BLaER1 treated with 17β-estradiol and CSF1 and Interleukin-3, amounts not matched to agents 10 nM and 100 nM (cell line): ENCODE data around the gene TSPAN10.
A peak's percentile ranks its signal among the peaks of the same experiment; 100 is the strongest.

Source experiments
- H3K27ac ChIP-seq, 11 experiments: shearing (Covaris generic); formaldehyde crosslinking; 2 replicates each; pipeline ENCODE4 v1.8.1; 2022
- H3K27me3 ChIP-seq, 11 experiments: shearing (Covaris generic); formaldehyde crosslinking; 2 replicates each; pipeline ENCODE4 v1.8.1; 2022
- H3K36me3 ChIP-seq, 11 experiments: shearing (Covaris generic); formaldehyde crosslinking; 2 replicates each; pipeline ENCODE4 v1.8.1; 2022
- H3K4me1 ChIP-seq, 10 experiments: shearing (Covaris generic); formaldehyde crosslinking; 2 replicates each; pipeline ENCODE4 v1.8.1; 2022
- H3K4me2 ChIP-seq, 11 experiments: shearing (Covaris generic); formaldehyde crosslinking; 2 replicates each; pipeline ENCODE4 v1.8.1; 2022
- H3K4me3 ChIP-seq, 10 experiments: shearing (Covaris generic); formaldehyde crosslinking; 2 replicates each; pipeline ENCODE4 v1.8.1; 2022
- H3K9ac ChIP-seq, 11 experiments: shearing (Covaris generic); formaldehyde crosslinking; 2 replicates each; pipeline ENCODE4 v1.8.1; 2022
- H3K9me3 ChIP-seq, 11 experiments: shearing (Covaris generic); formaldehyde crosslinking; replicated peaks in 1 of 11; 2 replicates each; pipeline ENCODE4 v1.8.1; 2022
- H4K20me1 ChIP-seq, 11 experiments: shearing (Covaris generic); formaldehyde crosslinking; 2 replicates each; pipeline ENCODE4 v1.8.1; 2022
- Cebpa-rat ChIP-seq, 11 experiments: shearing (Covaris generic); IDR thresholded peaks; 2 replicates each; pipeline ENCODE4 v1.8.1; 2022

TSPAN10 gene

GRCh38 chr17:81686614-81687013 is 49.6 kb downstream of the TSPAN10 start:
- peaks cover 72 to 94% (median 86%) of the 10 kb centered on the region in 11 experiments for H4K20me1 ChIP-seq
- TF ChIP-seq Cebpa-rat (IDR thresholded peaks at IDR 0.05) = no peak
- H3K4me2 ChIP-seq = no peak overlapping the region
- no peaks in the 10 kb centered on the region for H3K9me3 ChIP-seq
- peaks cover 63 to 72% (median 65%) of the 10 kb centered on the region in 11 experiments for H3K36me3 ChIP-seq
- peak overlapping the region in 9 of 11 experiments; percentile 95 to 98 (median 97); a peak in 11 of 22 replicates for H3K9ac ChIP-seq
- peaks cover 27 to 36% (median 31%) of the 10 kb centered on the region in 10 experiments for H3K4me1 ChIP-seq
- H3K27me3 ChIP-seq = no peaks in the 10 kb centered on the region
- no peak overlapping the region for H3K27ac ChIP-seq
- no peak overlapping the region for H3K4me3 ChIP-seq

- no peaks in the 10 kb centered on the region for H3K27me3 ChIP-seq
- H3K4me1 ChIP-seq = peaks cover 15 to 23% (median 18%) of the 10 kb centered on the region in 10 experiments
- H3K4me3 ChIP-seq = no peak overlapping the region
- peaks cover 76 to 82% (median 78%) of the 10 kb centered on the region in 11 experiments for H3K36me3 ChIP-seq
- no peak overlapping the region for H3K27ac ChIP-seq
- H3K9me3 ChIP-seq = no peaks in the 10 kb centered on the region
- H3K9ac ChIP-seq = peak overlapping the region in 4 of 11 experiments; percentile 24 to 96 (median 40); a peak in 3 of 22 replicates
- TF ChIP-seq Cebpa-rat (IDR thresholded peaks at IDR 0.05) = no peak
- H3K4me2 ChIP-seq = no peak overlapping the region
- peaks cover 71 to 94% (median 88%) of the 10 kb centered on the region in 11 experiments for H4K20me1 ChIP-seq
Observed at GRCh38 chr17:81687770-81688541, 51.0 kb downstream of the TSPAN10 start.

- no peaks in the 10 kb centered on the region for H3K9me3 ChIP-seq
- H3K9ac ChIP-seq = peak overlapping the region in 8 of 11 experiments; percentile 6 to 53 (median 34); a peak in 8 of 22 replicates
- H3K4me2 ChIP-seq = no peak overlapping the region
- H3K36me3 ChIP-seq = peaks cover 83 to 88% (median 84%) of the 10 kb centered on the region in 11 experiments
- H4K20me1 ChIP-seq = peaks cover 75 to 97% (median 95%) of the 10 kb centered on the region in 11 experiments
- peaks cover 15 to 23% (median 18%) of the 10 kb centered on the region in 10 experiments for H3K4me1 ChIP-seq
- no peak for TF ChIP-seq Cebpa-rat (IDR thresholded peaks at IDR 0.05)
- no peaks in the 10 kb centered on the region for H3K27me3 ChIP-seq
- H3K27ac ChIP-seq = no peak overlapping the region
- H3K4me3 ChIP-seq = no peak overlapping the region
Observed at GRCh38 chr17:81688616-81689015, 51.6 kb downstream of the TSPAN10 start.

- Histone ChIP-seq H3K27ac (no peak overlapping the region), H3K9ac (peak overlapping the region in 4 of 11 experiments; percentile 9 to 44 (median 32); a peak in 2 of 22 replicates), H3K36me3 (peaks cover 98 to 100% (median 99%) of the 10 kb centered on the region in 11 experiments), H4K20me1 (peaks cover 63 to 100% (median 100%) of the 10 kb centered on the region in 11 experiments), H3K4me3 (no peak overlapping the region), H3K4me2 (no peak overlapping the region), H3K4me1 (peaks cover 8 to 15% (median 11%) of the 10 kb centered on the region in 10 experiments), H3K27me3 (no peaks in the 10 kb centered on the region), H3K9me3 (no peaks in the 10 kb centered on the region)
- TF ChIP-seq Cebpa-rat (IDR thresholded peaks at IDR 0.05) = no peak
Observed at GRCh38 chr17:81690066-81690465, 53.1 kb downstream of the TSPAN10 start.

GRCh38 chr17:81690549-81690948 is 53.6 kb downstream of the TSPAN10 start:
- H3K27me3 ChIP-seq = no peaks in the 10 kb centered on the region
- no peak overlapping the region; a peak in 1 of 22 replicates for H3K9ac ChIP-seq
- H3K4me1 ChIP-seq = peaks cover 4 to 10% (median 7%) of the 10 kb centered on the region in 10 experiments
- no peak overlapping the region for H3K4me3 ChIP-seq
- TF ChIP-seq Cebpa-rat (IDR thresholded peaks at IDR 0.05) = no peak
- peaks cover 100% of the 10 kb centered on the region in 11 experiments for H3K36me3 ChIP-seq
- peaks cover 58 to 100% (median 100%) of the 10 kb centered on the region in 11 experiments for H4K20me1 ChIP-seq
- no peak overlapping the region for H3K4me2 ChIP-seq
- no peak overlapping the region for H3K27ac ChIP-seq
- no peaks in the 10 kb centered on the region for H3K9me3 ChIP-seq

- peaks cover 0 to 4% (median under 1%) of the 10 kb centered on the region in 10 experiments; a peak in 8 of 20 replicates for H3K4me1 ChIP-seq
- H3K4me3 ChIP-seq = no peak overlapping the region
- H4K20me1 ChIP-seq = peaks cover 52 to 100% (median 100%) of the 10 kb centered on the region in 11 experiments
- no peak overlapping the region for H3K4me2 ChIP-seq
- no peaks in the 10 kb centered on the region for H3K27me3 ChIP-seq
- TF ChIP-seq Cebpa-rat (IDR thresholded peaks at IDR 0.05) = no peak
- H3K9me3 ChIP-seq = no peaks in the 10 kb centered on the region
- H3K27ac ChIP-seq = no peak overlapping the region
- peaks cover 100% of the 10 kb centered on the region in 11 experiments for H3K36me3 ChIP-seq
- no peak overlapping the region for H3K9ac ChIP-seq
Observed at GRCh38 chr17:81691196-81691595, 54.2 kb downstream of the TSPAN10 start.

GRCh38 chr17:81691608-81692007 is 54.6 kb downstream of the TSPAN10 start:
- Histone ChIP-seq H3K4me3 (no peak overlapping the region), H4K20me1 (peaks cover 52 to 100% (median 100%) of the 10 kb centered on the region in 11 experiments), H3K9me3 (no peaks in the 10 kb centered on the region)

GRCh38 chr17:81693509-81694210 is 56.7 kb downstream of the TSPAN10 start:
- Histone ChIP-seq H3K27me3 (no peaks in the 10 kb centered on the region), H3K36me3 (peaks cover 100% of the 10 kb centered on the region in 11 experiments), H3K9ac (no peak overlapping the region), H4K20me1 (peaks cover 52 to 100% (median 100%) of the 10 kb centered on the region in 11 experiments), H3K4me3 (no peak overlapping the region), H3K9me3 (no peaks in the 10 kb centered on the region), H3K4me2 (no peak overlapping the region), H3K4me1 (no peaks in the 10 kb centered on the region), H3K27ac (no peak overlapping the region)
- no peak for TF ChIP-seq Cebpa-rat (IDR thresholded peaks at IDR 0.05)

More at GRCh38 chr17:81691608-81692007, 54.6 kb downstream of the TSPAN10 start:
- Histone ChIP-seq H3K4me1 (no peaks in the 10 kb centered on the region; a peak in 1 of 20 replicates), H3K9ac (no peak overlapping the region), H3K4me2 (no peak overlapping the region), H3K36me3 (peaks cover 100% of the 10 kb centered on the region in 11 experiments), H3K27ac (no peak overlapping the region), H3K27me3 (no peaks in the 10 kb centered on the region)
- no peak for TF ChIP-seq Cebpa-rat (IDR thresholded peaks at IDR 0.05)

GRCh38 chr17:81694810-81695209 is 57.8 kb downstream of the TSPAN10 start:
- Histone ChIP-seq H3K9ac (0 out of 22 replicates have a peak overlapping the region, but pooled peaks of 1 of the 11 experiments have one; percentile 10), H3K27me3 (no peaks in the 10 kb centered on the region), H3K4me1 (no peaks in the 10 kb centered on the region), H3K4me2 (no peak overlapping the region), H3K36me3 (peaks cover 100% of the 10 kb centered on the region in 11 experiments), H3K27ac (no peak overlapping the region), H4K20me1 (peaks cover 50 to 100% (median 100%) of the 10 kb centered on the region in 11 experiments), H3K4me3 (no peak overlapping the region), H3K9me3 (no peaks in the 10 kb centered on the region)
- no peak for TF ChIP-seq Cebpa-rat (IDR thresholded peaks at IDR 0.05)
